Thyroid gland (tissue), 4 donors: Measurements from ENCODE around the gene PFDN1.

ENCODE experiments used
- POLR2A ChIP-seq, 2 donors: fragments of 450-650 bp; IDR thresholded peaks; one replicate each; pipeline ENCODE4 v1.6.1; 2017; ENCODE audit warnings: antibody characterized with exemption in 2 of 2, mild to moderate bottlenecking in 2 of 2, moderate library complexity in 1 of 2
- TF ChIP-seq, protein P1 (sequence below), 6 experiments: fragments of 200-600 bp in 3 of 6; fragments of 450-650 bp in 3 of 6; sonication (generic) in 3 of 6; IDR thresholded peaks; one replicate each; pipeline ENCODE4 v1.5.1; 2016 to 2019; ENCODE audit warnings: antibody characterized with exemption in 6 of 6, mild to moderate bottlenecking in 2 of 6, inconsistent platforms in 1 of 6, moderate library complexity in 1 of 6

DNA sequence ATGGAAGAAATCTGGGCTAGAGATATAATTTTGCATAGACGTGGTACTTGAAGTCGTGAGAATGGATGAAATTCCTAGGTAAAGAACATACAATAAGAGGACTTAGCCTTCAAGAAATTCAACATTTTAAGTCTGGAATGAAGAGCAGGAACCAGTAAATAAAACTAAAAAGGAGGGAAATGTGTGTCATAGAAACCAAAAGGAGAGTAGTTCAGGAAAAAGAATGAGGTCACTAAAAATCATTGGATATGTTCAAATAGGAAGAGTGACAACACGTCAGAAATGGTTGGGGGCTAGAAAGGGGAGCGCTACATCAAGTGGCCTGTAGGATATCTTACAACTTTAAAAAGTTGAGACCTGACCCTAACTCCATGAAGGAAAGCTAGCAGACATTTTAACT, 44.0 kb downstream of the PFDN1 start:
- TF ChIP-seq, protein P1, sequence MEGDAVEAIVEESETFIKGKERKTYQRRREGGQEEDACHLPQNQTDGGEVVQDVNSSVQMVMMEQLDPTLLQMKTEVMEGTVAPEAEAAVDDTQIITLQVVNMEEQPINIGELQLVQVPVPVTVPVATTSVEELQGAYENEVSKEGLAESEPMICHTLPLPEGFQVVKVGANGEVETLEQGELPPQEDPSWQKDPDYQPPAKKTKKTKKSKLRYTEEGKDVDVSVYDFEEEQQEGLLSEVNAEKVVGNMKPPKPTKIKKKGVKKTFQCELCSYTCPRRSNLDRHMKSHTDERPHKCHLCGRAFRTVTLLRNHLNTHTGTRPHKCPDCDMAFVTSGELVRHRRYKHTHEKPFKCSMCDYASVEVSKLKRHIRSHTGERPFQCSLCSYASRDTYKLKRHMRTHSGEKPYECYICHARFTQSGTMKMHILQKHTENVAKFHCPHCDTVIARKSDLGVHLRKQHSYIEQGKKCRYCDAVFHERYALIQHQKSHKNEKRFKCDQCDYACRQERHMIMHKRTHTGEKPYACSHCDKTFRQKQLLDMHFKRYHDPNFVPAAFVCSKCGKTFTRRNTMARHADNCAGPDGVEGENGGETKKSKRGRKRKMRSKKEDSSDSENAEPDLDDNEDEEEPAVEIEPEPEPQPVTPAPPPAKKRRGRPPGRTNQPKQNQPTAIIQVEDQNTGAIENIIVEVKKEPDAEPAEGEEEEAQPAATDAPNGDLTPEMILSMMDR (IDR thresholded peaks at IDR 0.05), result no peak
- TF ChIP-seq POLR2A (IDR thresholded peaks at IDR 0.05), result no peak
